Right lobe of liver (tissue), 6 donors: ENCODE results near the gene LRMDA. TPM values are rescaled to one million over a fixed set of nuclear protein-coding genes. Genes with fewer than 3 reads are reported as not detected.

Experiments used
- ATAC-seq, 4 donors: fragments of 200-7000 bp; cut with Tn5 transposase; one replicate each; pipeline ENCODE4 v1.9.1; 2020; ENCODE audit warnings: mild to moderate bottlenecking in 4 of 4, moderate library complexity in 4 of 4
- DNase-seq, 3 donors: peaks; one replicate each; pipeline ENCODE4 v3.0.0-alpha.2; 2020
- H3K27ac ChIP-seq, 3 donors: fragments of 200-600 bp; one replicate each; pipeline ENCODE4 v1.8.0; 2022
- H3K27me3 ChIP-seq, 2 donors: fragments of 200-600 bp; one replicate each; pipeline ENCODE4 v1.8.0; 2022
- H3K36me3 ChIP-seq, 4 donors: fragments of 200-600 bp; sonication (generic) in 1 of 4; one replicate each; pipeline versions ENCODE4 v1.5.1 to v1.8.0; 2017 to 2022; ENCODE audit warnings: control low read depth in 1 of 4
- H3K4me1 ChIP-seq, 4 donors: fragments of 200-600 bp; sonication (generic) in 1 of 4; one replicate each; pipeline versions ENCODE4 v1.5.1 to v1.8.0; 2017 to 2022; ENCODE audit warnings: control low read depth in 1 of 4
- H3K4me3 ChIP-seq, 3 donors: fragments of 200-600 bp; one replicate each; pipeline ENCODE4 v1.8.0; 2022
- H3K9me3 ChIP-seq, 4 donors: fragments of 200-600 bp; sonication (generic) in 1 of 4; one replicate each; pipeline versions ENCODE4 v1.5.1 to v1.8.0; 2017 to 2022; ENCODE audit warnings: control low read depth in 1 of 4
- POLR2A ChIP-seq: fragments of 450-650 bp; IDR thresholded peaks from one replicate; pipeline ENCODE4 v1.6.1; 2017; ENCODE audit warnings: antibody characterized with exemption, mild to moderate bottlenecking
- WGBS: methylation state at CpG from one replicate; pipeline ENCODE4 v1.1.6; 2018; ENCODE audit warnings: low coverage, low lambda C conversion rate; ENCODE audit not compliant: insufficient coverage; ENCODE audit errors: missing lambda C conversion rate; 5-methylcytosine and 5-hydroxymethylcytosine counted together
- intact Hi-C, 2 donors: fragments of 100-400 bp; cut with DNase I; formaldehyde crosslinking; loops; one replicate each; pipeline versions ENCODE4 v1.11.2 to v1.14.1; 2022
- total RNA-seq, 6 experiments: library from RNA; depleted of rRNA in 2 of 6; stranded (reverse); fragments of >200 nt in 2 of 6; fragmentation: NEBNext Ultra II Directional in 3 of 6; extraction: Animal tissue kit (Norgen Biotek cat#: 25700) in 3 of 6; gene quantifications; one replicate each; pipeline versions ENCODE4 v1.1.0 to v1.2.4, GENCODE V29; 2016 to 2023
- TF ChIP-seq, protein P1 (sequence below), 4 donors: fragments of 200-600 bp in 3 of 4; fragments of 450-650 bp in 1 of 4; IDR thresholded peaks; one replicate each; pipeline versions ENCODE4 v1.5.1 to v1.8.0; 2016 to 2022; ENCODE audit warnings: antibody characterized with exemption in 4 of 4, mild to moderate bottlenecking in 2 of 4
- donor health status: DM: no; HTN: yes; CAD: no.
- donor health status: DM: no; HTN: no; CAD: no.
- donor health status: DM: no; HTN: no; CAD: no.
- donor health status: DM: no; HTN: yes; CAD: no.
- donor health status: DM: no; HTN: yes; CAD: no.

LRMDA gene
- total RNA-seq, 6 experiments from 2014 or later = 9.9 to 19.9 (median 16.3) TPM

DNA sequence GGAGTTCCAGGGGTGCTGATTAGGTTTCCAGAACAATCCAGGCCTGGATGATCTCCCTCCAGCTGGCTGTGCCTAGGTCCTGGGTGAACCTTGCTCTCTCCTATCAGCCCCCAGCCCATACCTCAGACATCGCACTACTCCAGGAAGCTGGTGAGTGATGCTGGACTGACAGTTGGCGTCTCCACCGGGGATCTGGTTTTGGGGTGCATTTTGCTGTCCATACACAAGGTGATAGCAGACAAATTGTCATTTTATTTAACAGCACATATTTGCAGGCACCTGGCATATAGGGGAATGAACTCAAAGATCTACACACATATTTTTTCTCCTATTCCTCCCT is 601.2 kb downstream of the LRMDA start:
- TF ChIP-seq, protein P1, sequence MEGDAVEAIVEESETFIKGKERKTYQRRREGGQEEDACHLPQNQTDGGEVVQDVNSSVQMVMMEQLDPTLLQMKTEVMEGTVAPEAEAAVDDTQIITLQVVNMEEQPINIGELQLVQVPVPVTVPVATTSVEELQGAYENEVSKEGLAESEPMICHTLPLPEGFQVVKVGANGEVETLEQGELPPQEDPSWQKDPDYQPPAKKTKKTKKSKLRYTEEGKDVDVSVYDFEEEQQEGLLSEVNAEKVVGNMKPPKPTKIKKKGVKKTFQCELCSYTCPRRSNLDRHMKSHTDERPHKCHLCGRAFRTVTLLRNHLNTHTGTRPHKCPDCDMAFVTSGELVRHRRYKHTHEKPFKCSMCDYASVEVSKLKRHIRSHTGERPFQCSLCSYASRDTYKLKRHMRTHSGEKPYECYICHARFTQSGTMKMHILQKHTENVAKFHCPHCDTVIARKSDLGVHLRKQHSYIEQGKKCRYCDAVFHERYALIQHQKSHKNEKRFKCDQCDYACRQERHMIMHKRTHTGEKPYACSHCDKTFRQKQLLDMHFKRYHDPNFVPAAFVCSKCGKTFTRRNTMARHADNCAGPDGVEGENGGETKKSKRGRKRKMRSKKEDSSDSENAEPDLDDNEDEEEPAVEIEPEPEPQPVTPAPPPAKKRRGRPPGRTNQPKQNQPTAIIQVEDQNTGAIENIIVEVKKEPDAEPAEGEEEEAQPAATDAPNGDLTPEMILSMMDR (IDR thresholded peaks at IDR 0.05) = no peak
- TF ChIP-seq POLR2A = no peak
- Histone ChIP-seq H3K27me3 (no peaks in the 10 kb centered on the region), H3K36me3 (no peaks in the 10 kb centered on the region), H3K9me3 (no peaks in the 10 kb centered on the region), H3K4me3 (peak overlapping the region; percentile 12 to 54 (median 53)), H3K27ac (peak overlapping the region; percentile 43 to 74 (median 67)), H3K4me1 (peaks cover 0 to 49% (median 13%) of the 10 kb centered on the region in 4 donors)
- ATAC-seq (peak in 2 of 4 donors; percentile 8 to 9), DNase-seq (no peak)
- intact Hi-C loops = loop anchor here (5.0 to 10.0 kb wide), 2 partner anchors 630 to 638 kb away; partner anchors contain the start of gene ZNF503 (in 1 of the 2)
- WGBS = 33% methylated on average over 3 of the region's 3 CpGs

DNA sequence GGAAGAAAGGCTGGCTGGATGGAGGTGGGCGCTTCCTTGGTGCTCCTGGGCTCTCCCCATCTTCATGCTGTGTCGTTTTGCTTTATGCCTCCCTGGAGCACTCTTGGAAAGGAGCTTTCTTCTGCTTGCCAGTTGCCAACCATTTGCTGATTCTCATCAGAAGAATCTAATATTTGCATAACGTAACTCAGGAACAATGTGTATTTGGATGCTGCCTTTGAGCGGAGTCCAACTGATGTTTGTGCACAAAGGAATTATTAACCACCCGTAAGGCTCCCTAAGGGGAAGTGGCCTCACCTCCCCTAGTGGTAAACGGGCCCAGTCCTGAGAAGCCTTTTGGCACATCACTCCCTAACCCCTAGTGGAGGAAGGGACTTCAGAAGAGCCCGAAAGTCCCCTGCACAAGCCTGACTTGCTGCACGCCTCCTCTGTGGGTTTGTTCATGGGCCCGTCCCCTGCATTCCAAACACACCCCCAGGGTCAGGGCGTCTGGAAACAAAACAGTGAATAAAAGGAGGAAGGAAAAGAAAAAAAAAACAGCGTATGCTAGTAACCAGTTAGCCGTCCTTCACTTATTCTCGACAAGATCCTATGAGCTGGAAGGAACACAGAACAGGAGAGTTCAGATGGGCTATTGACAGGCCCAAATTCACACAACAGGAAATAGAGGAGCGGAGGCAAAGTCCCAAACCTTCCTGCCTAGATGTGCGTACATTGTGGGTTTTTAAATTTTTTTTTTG is 602.2 kb downstream of the LRMDA start:
- Histone ChIP-seq H3K27ac (peak overlapping the region; percentile 67 to 74 (median 73)), H3K27me3 (no peaks in the 10 kb centered on the region), H3K36me3 (no peaks in the 10 kb centered on the region), H3K4me1 (peaks cover 0 to 49% (median 13%) of the 10 kb centered on the region in 4 donors), H3K9me3 (no peaks in the 10 kb centered on the region), H3K4me3 (peak overlapping the region; percentile 14 to 54 (median 53))
- DNase-seq (peak; percentile 70 to 86 (median 71)), ATAC-seq (peak; percentile 80 to 88 (median 85))
- intact Hi-C loops = loop anchor here (5.0 to 10.0 kb wide), 2 partner anchors 631 to 639 kb away; partner anchors contain the start of gene ZNF503 (in 1 of the 2)
- TF ChIP-seq, protein P1 (IDR thresholded peaks at IDR 0.05) = peak; percentile 12 to 48 (median 29)
- peak; percentile 63 for TF ChIP-seq POLR2A
- WGBS = 15% methylated on average over 14 of the region's 15 CpGs

DNA sequence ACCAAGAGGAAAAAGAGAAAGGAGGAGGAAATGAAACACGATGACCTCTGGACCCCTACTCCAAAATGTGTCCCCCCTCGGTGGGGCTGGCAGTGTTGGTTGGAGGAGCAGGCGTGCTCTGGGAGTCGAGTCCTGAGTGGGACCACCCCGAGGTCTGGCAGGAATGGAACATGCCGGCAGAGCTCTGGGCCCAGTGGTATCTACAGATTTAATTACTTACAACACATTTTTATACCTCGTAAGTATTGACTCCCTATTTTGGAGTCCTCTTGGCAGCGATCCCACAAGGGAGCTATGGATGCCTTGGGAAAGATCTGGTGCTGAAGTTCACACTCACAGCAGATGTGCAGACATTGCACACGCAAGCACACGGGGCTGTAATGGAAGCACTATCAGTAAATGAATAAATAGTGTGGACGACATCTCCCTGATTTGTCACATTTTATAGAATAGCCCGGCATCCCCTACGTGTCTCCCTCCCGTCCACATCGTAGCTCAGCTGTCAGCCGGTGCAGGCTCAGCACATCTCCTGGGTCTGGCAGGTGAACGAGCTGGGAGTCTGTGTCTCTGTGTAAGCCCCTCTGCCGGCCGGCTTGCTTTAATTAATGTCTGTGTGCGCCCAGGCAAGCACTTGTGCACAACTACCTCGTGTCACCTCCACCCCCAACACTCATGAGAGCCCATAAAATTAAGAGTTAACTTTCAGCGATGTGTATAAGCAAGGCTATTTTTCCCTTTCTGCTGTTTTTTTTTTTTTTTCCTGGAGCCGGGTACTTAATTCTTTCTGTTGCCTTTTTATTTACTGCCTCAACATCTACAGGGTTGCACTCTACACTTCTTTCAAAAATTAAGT is 603.2 kb downstream of the LRMDA start:
- intact Hi-C loops = loop anchor here (5.0 to 10.0 kb wide), 2 partner anchors 632 to 640 kb away; partner anchors contain the start of gene ZNF503 (in 1 of the 2)
- ATAC-seq (no peak), DNase-seq (no peak)
- WGBS = 64% methylated on average over 13 of the region's 23 CpGs
- no peaks in the 10 kb centered on the region for H3K27me3 ChIP-seq
- no peak overlapping the region for H3K4me3 ChIP-seq
- H3K36me3 ChIP-seq = no peaks in the 10 kb centered on the region
- no peak for TF ChIP-seq POLR2A
- TF ChIP-seq, protein P1 (IDR thresholded peaks at IDR 0.05) = no peak
- peak overlapping the region; percentile 53 to 74 (median 67) for H3K27ac ChIP-seq
- peaks cover 0 to 49% (median 13%) of the 10 kb centered on the region in 4 donors for H3K4me1 ChIP-seq
- peaks cover 0 to 2% (median 0%) of the 10 kb centered on the region in 4 donors for H3K9me3 ChIP-seq

DNA sequence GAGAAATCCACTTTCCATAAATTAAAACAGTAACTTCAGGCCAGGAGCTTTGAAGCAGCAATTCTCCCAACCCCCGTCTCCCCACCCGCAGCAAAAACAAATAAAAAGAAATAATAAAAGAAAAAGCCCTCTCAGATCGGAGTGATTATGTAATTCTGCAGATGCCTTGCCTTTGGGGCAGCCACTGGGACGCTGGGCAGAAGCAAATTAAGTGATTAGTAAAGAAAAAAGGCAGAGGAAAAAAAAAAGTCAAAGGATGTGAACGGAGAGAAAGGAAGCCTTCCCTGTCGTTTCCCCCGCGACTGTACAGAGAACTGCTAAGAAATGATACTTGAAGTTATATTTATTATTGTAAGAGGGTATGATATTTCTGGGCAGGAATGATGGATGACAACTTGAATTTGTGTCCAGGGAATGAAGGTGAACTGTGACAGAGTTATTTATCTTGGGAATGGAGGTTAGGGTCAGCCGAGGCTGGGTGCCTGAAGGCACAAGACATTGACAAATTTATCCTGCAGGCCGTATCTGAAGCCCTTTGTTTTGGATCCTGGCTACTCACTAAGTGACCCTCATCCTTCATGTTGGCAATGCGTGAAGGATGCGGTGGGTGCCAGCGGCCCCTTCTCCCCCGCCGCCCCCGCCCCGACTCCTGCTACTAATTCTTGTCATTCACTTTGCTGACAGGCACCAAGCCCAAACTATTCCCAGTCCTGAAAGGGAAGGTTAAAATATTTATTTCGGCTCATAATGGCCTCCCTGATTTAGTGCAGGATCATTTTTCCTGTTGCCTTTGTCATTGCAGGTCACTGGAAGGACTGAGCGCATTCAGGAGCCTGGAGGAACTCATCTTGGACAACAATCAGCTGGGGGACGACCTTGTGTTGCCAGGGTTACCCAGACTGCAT is 604.0 kb downstream of the LRMDA start:
- Histone ChIP-seq H3K27ac (peak overlapping the region in 1 of 3 donors; percentile 7), H3K36me3 (no peaks in the 10 kb centered on the region), H3K4me3 (no peak overlapping the region), H3K27me3 (no peaks in the 10 kb centered on the region), H3K9me3 (peaks cover 0 to 2% (median 0%) of the 10 kb centered on the region in 4 donors), H3K4me1 (peaks cover 0 to 49% (median 13%) of the 10 kb centered on the region in 4 donors)
- ATAC-seq (no peak), DNase-seq (no peak)
- WGBS = 56% methylated on average over 17 of the region's 20 CpGs
- no peak for TF ChIP-seq POLR2A
- TF ChIP-seq, protein P1 (IDR thresholded peaks at IDR 0.05) = no peak
- intact Hi-C loops = loop anchor here in 1 of 2 donors (10.0 kb wide), 1 partner anchor 641 kb away; no protein-coding TSS in a partner anchor
